Progenitor cell of endocrine pancreas (in vitro differentiated cells): Measurements from ENCODE around the gene AKAP8. TPM values are rescaled to one million over a fixed set of nuclear protein-coding genes. Genes with fewer than 3 reads are reported as not detected.

Source experiments
- DNase-seq: peaks from one replicate; pipeline ENCODE4 v3.0.0; 2021; ENCODE audit warnings: low spot score; ENCODE audit not compliant: unreplicated experiment
- H3K27ac Mint-ChIP-seq: 2 replicates; pipeline ENCODE4 v1.8.0; 2021; ENCODE audit warnings: mild to moderate bottlenecking, moderate library complexity, mixed read lengths
- H3K27me3 Mint-ChIP-seq: 2 replicates; pipeline ENCODE4 v1.8.0; 2021; ENCODE audit warnings: mixed read lengths
- H3K36me3 Mint-ChIP-seq: 2 replicates; pipeline ENCODE4 v1.8.0; 2022; ENCODE audit warnings: mixed read lengths; ENCODE audit not compliant: insufficient read depth
- H3K4me1 Mint-ChIP-seq: 2 replicates; pipeline ENCODE4 v1.8.0; 2021; ENCODE audit warnings: low read depth, mixed read lengths
- H3K4me3 Mint-ChIP-seq: 2 replicates; pipeline ENCODE4 v1.8.0; 2021; ENCODE audit warnings: low read depth, mild to moderate bottlenecking, moderate library complexity, mixed read lengths
- H3K9me3 Mint-ChIP-seq: 2 replicates; pipeline ENCODE4 v1.8.0; 2021; ENCODE audit warnings: low read depth, mixed read lengths
- CTCF ChIP-seq: fragments of 200-600 bp; sonication (generic); IDR thresholded peaks from one replicate; pipeline ENCODE4 v1.5.0; 2021; ENCODE audit warnings: antibody characterized with exemption, mild to moderate bottlenecking; ENCODE audit not compliant: unreplicated experiment
- total RNA-seq: library from RNA; stranded (reverse); gene quantifications from 2 replicates; pipeline ENCODE4 v1.2.1, GENCODE V29; 2021

Gene AKAP8
- total RNA-seq, 1 donor from 2014 or later, result 44.0 TPM

DNA sequence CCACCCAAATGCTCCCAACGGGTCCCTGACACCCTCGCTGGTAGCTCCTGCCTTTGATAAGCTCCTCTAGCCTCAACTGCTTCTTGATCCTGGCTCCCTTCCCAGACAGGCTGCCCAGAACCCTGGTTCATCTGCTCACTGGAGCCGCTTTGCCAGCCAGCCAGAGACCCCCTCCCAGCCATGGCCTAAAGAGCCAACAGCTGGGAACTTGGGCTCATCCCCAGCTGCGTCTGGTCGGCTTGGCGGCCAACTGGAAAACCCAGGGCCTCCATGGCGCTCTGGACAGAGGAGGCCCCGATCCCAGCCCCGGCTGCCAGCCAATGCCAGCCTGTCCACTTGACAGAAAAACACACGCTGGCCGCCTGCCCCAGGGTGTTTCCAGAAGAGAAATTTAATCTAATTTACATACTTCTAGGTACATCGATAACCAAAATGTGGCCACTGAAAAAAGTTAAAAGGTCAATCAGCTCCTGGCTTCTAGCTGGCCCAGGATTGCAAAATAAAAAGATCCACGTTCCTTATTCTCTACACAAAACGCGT, 42.2 kb upstream of the AKAP8 start:
- Mint-ChIP-seq H3K9me3 (no peaks in the 10 kb centered on the region), H3K27ac (peak overlapping the region; percentile 33), H3K4me3 (no peak overlapping the region), H3K36me3 (peaks cover 27% of the 10 kb centered on the region), H3K27me3 (no peaks in the 10 kb centered on the region), H3K4me1 (peaks cover 10% of the 10 kb centered on the region)
- DNase-seq, result no peak
- TF ChIP-seq CTCF, result no peak

GRCh38 chr19:15421136-15421695, 41.6 kb upstream of the AKAP8 start:
- peaks cover 26% of the 10 kb centered on the region for H3K36me3 Mint-ChIP-seq
- peaks cover 16% of the 10 kb centered on the region for H3K4me1 Mint-ChIP-seq
- no peaks in the 10 kb centered on the region for H3K27me3 Mint-ChIP-seq
- H3K9me3 Mint-ChIP-seq, result no peaks in the 10 kb centered on the region
- H3K27ac Mint-ChIP-seq, result no peak overlapping the region
- TF ChIP-seq CTCF, result no peak
- H3K4me3 Mint-ChIP-seq, result no peak overlapping the region
- no peak for DNase-seq

DNA sequence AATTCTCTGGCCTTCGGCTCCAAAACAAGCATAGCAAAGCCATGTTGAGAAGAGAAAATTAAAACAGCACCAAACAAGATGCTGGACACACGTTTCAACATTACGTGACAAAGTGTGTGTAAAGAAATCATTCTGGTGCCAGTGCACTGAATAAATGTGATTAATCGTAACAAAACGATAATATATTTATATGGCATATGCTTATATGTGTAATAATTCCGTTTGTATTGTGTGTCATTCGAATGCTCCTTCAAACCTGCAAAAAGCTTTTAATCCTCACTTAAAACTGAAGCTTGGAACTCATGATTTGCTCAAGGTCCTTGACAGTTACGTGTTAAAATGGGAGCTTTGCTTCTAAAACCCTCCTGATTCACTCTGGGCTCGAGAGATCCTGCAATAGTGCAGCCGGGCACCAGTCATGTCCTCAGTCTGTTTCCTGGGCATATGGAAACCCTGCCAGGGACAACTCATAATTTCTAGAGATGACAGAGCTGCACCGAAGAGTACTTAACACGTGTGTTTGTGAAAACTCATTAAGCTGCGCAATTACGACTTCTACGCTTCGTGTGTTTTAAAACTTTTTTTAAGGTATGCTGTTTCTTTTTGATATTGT, 39.9 kb upstream of the AKAP8 start:
- Mint-ChIP-seq H3K27me3 (no peaks in the 10 kb centered on the region), H3K4me1 (peaks cover 22% of the 10 kb centered on the region), H3K4me3 (peak overlapping the region; percentile 100), H3K27ac (peak overlapping the region; percentile 79), H3K9me3 (no peaks in the 10 kb centered on the region), H3K36me3 (peaks cover 23% of the 10 kb centered on the region)
- DNase-seq, result no peak
- TF ChIP-seq CTCF, result no peak

- peak; percentile 75 for TF ChIP-seq CTCF
- H3K36me3 Mint-ChIP-seq, result peaks cover 20% of the 10 kb centered on the region
- peak within 1 kb of the TSS; percentile 100 for H3K4me3 Mint-ChIP-seq
- DNase-seq, result peak; percentile 95
- H3K27me3 Mint-ChIP-seq, result no peaks in the 10 kb centered on the region
- H3K4me1 Mint-ChIP-seq, result peaks cover 23% of the 10 kb centered on the region
- H3K9me3 Mint-ChIP-seq, result no peaks in the 10 kb centered on the region
- H3K27ac Mint-ChIP-seq, result peak within 1 kb of the TSS; percentile 100
These were observed 39.2 kb upstream of the AKAP8 start, which contains the start of gene AKAP8L for GRCh38 chr19:15418579-15419412. AKAP8L (minus strand) TSS chr19:15418988; CDS start chr19:15418923, 65 bp downstream.

GRCh38 chr19:15418231-15418578, 38.6 kb upstream of the AKAP8 start:
- Mint-ChIP-seq H3K36me3 (peaks cover 17% of the 10 kb centered on the region), H3K4me1 (peaks cover 28% of the 10 kb centered on the region), H3K4me3 (peak overlapping the region; percentile 100), H3K27me3 (no peaks in the 10 kb centered on the region), H3K9me3 (no peaks in the 10 kb centered on the region), H3K27ac (peak overlapping the region; percentile 100)
- no peak for TF ChIP-seq CTCF
- no peak for DNase-seq
